ENCODE measurements around the gene CST11.

Gene CST11, protein sequence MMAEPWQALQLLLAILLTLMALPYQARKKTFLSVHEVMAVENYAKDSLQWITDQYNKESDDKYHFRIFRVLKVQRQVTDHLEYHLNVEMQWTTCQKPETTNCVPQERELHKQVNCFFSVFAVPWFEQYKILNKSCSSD

DNA sequence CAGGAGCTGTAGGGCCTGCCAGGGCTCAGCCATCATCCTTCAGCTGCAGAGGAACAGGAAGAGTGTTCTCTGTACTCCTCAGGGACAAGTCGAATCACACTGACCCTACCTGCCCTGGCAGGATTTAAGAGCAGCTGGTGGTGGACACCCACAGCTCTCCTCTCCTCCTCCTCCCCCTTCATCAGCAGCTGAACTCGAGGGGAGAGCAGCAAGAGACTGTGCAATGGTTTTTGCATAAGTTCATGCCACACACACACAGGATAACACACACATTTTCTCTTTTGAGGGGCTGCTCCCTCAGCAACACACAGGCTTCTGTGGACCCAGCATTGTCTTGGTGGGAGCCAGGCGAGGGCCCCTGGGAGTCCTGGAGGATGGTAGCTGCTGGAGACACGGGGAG lies at the start of gene CST11:
Gene CST11 (minus strand): TSS at position 101 of the 400 bp plus-strand sequence. CDS start 65 bp downstream, at position 36.
- Histone ChIP-seq H3K27ac (no peak within 1 kb of the TSS), H3K9me3 (no peaks in the 10 kb centered on the region), H3K4me1 (ENCODE audit: control insufficient read depth in 1 of 2, insufficient read depth in 1 of 2, low read depth in 1 of 2, low read length in 1 of 2) (peaks cover 0 to 4% of the 10 kb centered on the region in 2 experiments), H3K36me3 (no peaks in the 10 kb centered on the region), H3K4me3 (ENCODE audit: low read depth in 1 of 2, low read length in 1 of 2) (no peak within 1 kb of the TSS), H3K27me3 (no peaks in the 10 kb centered on the region)
- TF ChIP-seq, protein P1, sequence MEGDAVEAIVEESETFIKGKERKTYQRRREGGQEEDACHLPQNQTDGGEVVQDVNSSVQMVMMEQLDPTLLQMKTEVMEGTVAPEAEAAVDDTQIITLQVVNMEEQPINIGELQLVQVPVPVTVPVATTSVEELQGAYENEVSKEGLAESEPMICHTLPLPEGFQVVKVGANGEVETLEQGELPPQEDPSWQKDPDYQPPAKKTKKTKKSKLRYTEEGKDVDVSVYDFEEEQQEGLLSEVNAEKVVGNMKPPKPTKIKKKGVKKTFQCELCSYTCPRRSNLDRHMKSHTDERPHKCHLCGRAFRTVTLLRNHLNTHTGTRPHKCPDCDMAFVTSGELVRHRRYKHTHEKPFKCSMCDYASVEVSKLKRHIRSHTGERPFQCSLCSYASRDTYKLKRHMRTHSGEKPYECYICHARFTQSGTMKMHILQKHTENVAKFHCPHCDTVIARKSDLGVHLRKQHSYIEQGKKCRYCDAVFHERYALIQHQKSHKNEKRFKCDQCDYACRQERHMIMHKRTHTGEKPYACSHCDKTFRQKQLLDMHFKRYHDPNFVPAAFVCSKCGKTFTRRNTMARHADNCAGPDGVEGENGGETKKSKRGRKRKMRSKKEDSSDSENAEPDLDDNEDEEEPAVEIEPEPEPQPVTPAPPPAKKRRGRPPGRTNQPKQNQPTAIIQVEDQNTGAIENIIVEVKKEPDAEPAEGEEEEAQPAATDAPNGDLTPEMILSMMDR (IDR thresholded peaks at IDR 0.05): no peak

DNA sequence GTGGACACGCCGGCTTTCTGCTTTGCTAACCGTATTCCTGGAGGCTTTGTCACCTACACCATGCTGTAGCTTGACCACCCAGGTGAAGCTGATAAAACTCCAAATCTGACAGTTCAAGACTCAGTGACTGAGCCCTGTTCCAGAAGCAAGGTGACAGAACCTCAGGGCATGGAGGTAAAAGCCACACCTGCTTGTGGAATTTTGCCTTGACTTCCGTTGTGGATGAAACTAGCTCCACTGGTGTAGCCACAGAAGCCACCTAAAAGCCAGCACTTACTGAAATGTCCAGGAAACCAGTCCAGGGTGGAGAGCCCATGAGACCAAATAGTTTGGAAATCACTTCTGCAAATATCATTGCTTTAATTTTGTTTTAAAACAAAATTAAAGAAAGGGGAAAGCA lies 49.2 kb upstream of the CST11 start:
- no peak overlapping the region for H3K27ac ChIP-seq
- TF ChIP-seq, protein P1 (IDR thresholded peaks at IDR 0.05): no peak

DNA sequence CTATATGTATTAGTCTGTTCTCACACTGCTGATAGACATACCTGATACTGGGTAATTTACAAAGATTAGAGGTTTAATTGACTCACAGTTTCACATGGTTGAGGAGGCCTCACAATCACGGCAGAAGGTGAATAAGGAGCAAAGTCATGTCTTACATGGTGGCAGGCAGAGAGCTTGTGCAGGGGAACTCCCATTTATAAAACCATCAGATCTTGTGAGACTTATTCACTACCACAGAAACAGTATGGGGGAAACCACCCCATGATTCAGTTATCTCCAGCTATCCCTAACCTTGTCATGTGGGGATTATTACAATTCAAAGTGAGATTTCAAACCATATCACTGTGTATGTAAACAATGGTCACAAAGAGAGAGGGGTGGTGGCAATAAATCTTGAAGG lies 44.9 kb upstream of the CST11 start:
- no peaks in the 10 kb centered on the region for H3K27me3 ChIP-seq
- H3K9me3 ChIP-seq: no peaks in the 10 kb centered on the region
- no peak overlapping the region for H3K4me3 ChIP-seq (ENCODE audit: low read depth in 1 of 2, low read length in 1 of 2)
- no peaks in the 10 kb centered on the region for H3K4me1 ChIP-seq (ENCODE audit: control insufficient read depth in 1 of 2, insufficient read depth in 1 of 2, low read depth in 1 of 2, low read length in 1 of 2)
- no peak overlapping the region for H3K27ac ChIP-seq
- no peaks in the 10 kb centered on the region for H3K36me3 ChIP-seq
- TF ChIP-seq, protein P1 (IDR thresholded peaks at IDR 0.05): no peak

More for the DNA sequence above, 49.2 kb upstream of the CST11 start:
- H3K4me1 ChIP-seq (ENCODE audit: control insufficient read depth in 1 of 2, insufficient read depth in 1 of 2, low read depth in 1 of 2, low read length in 1 of 2): no peaks in the 10 kb centered on the region
- no peak overlapping the region for H3K4me3 ChIP-seq (ENCODE audit: low read depth in 1 of 2, low read length in 1 of 2)
- H3K36me3 ChIP-seq: no peaks in the 10 kb centered on the region
- H3K27me3 ChIP-seq: no peaks in the 10 kb centered on the region
- no peaks in the 10 kb centered on the region for H3K9me3 ChIP-seq

DNA sequence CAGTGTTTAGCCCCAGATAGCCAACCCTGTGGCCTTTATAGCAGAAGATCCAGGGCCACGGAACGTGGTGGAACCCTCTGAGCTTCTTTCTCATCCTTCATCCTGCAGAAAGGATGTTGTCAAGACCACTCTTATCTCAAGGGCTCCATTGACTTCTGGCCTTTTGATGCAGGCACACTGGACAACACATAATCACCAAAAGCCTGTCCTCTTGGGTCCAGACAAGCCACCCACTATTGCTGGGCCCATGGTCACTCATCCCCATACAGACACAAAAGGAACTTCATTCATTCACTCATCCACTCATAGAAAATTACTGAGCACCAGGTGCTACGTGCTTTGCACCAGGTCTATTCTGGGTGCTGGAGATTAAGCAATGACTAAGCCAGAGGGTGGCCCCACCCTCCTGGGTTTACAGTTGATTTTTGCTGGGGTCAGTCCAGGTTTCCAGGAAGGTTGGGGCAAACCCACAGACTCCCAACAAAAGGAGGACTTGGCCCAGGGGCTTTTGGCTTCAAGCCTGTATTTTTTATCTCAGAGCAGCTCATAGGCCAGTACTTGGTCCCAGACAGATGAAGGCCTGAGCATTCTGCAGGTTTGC lies 40.6 kb upstream of the CST11 start:
- H3K4me1 ChIP-seq (ENCODE audit: control insufficient read depth in 1 of 2, insufficient read depth in 1 of 2, low read depth in 1 of 2, low read length in 1 of 2): no peaks in the 10 kb centered on the region
- TF ChIP-seq, protein P1 (IDR thresholded peaks at IDR 0.05): no peak
- H3K4me3 ChIP-seq (ENCODE audit: low read depth in 1 of 2, low read length in 1 of 2): no peak overlapping the region
- no peaks in the 10 kb centered on the region for H3K27me3 ChIP-seq
- H3K27ac ChIP-seq: no peak overlapping the region
- no peaks in the 10 kb centered on the region for H3K9me3 ChIP-seq
- no peaks in the 10 kb centered on the region for H3K36me3 ChIP-seq

DNA sequence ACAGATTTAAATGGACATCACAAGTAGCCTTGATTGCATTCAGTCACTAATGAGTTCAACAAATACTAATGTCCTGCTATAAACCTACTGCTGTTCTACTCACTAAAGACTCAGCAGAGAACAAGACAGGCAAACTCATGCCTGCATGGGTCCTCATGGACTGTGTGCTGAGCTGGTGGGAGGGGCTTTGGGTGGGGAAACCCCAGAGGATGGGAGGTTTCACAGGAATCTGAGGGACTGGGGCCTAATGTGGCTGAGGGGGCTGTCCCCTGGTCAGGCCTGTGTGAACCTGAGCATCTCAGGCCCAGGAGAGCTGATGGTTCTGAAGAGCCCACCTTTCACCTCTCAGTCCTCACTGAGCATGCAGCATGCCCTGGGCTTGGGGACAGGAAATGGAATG lies 39.6 kb upstream of the CST11 start:
- Histone ChIP-seq H3K27ac (no peak overlapping the region), H3K36me3 (no peaks in the 10 kb centered on the region), H3K27me3 (no peaks in the 10 kb centered on the region), H3K9me3 (no peaks in the 10 kb centered on the region), H3K4me1 (ENCODE audit: control insufficient read depth in 1 of 2, insufficient read depth in 1 of 2, low read depth in 1 of 2, low read length in 1 of 2) (no peaks in the 10 kb centered on the region), H3K4me3 (ENCODE audit: low read depth in 1 of 2, low read length in 1 of 2) (no peak overlapping the region)
- TF ChIP-seq, protein P1 (IDR thresholded peaks at IDR 0.05): no peak
